IMR-90 (cell line): ENCODE measurements around the gene AP1S1. TPM values are rescaled to one million over a fixed set of nuclear protein-coding genes. Genes with fewer than 3 reads are reported as not detected.

Experiments used
- ATAC-seq: fragments of 200-7000 bp; cut with Tn5 transposase; 2 replicates; pipeline ENCODE4 v1.9.1; 2020; ENCODE audit warnings: low read depth, mild to moderate bottlenecking, moderate library complexity
- BruUV-seq: library from RNA; stranded (reverse); fragments of 400-500 nt; replicated peaks from 2 replicates; lab custom pipeline; 2021; lab: Mats Ljungman, UMichigan
- CTCF ChIA-PET: fragments of 300-600 bp; formaldehyde crosslinking; extraction: SDS; loops from one replicate; lab custom pipeline; 2021; ENCODE audit warnings: antibody characterized with exemption; lab: Yijun Ruan, JAX
- POLR2A ChIA-PET: fragments of 300-600 bp; sonication (Branson Sonifier 250); formaldehyde crosslinking; loops from one replicate; lab custom pipeline; 2022; ENCODE audit warnings: antibody characterized with exemption; ENCODE audit not compliant: unreplicated experiment; lab: Charles Lee
- DNase-seq: peaks from one replicate; pipeline ENCODE4 v3.0.0; 2013
- H2AFZ ChIP-seq: replicated peaks from 2 replicates; pipeline ENCODE3; 2013; ENCODE audit warnings: low read length, mild to moderate bottlenecking; ENCODE audit not compliant: poor library complexity
- H2AK5ac ChIP-seq: 2 replicates; pipeline ENCODE4 v1.6.1; 2013; ENCODE audit warnings: low read depth, low read length, inconsistent platforms
- H2AK9ac ChIP-seq: replicated peaks from 2 replicates; pipeline ENCODE3; 2013; ENCODE audit warnings: mild to moderate bottlenecking, low read depth, low read length, moderate library complexity; ENCODE audit not compliant: poor library complexity
- H2BK120ac ChIP-seq: 2 replicates; pipeline ENCODE4 v1.6.1; 2013; ENCODE audit warnings: low read depth, low read length, inconsistent platforms
- H2BK15ac ChIP-seq: 3 replicates; pipeline ENCODE4 v1.6.1; 2013; ENCODE audit warnings: low read depth, low read length, inconsistent platforms
- H2BK20ac ChIP-seq: 2 replicates; pipeline ENCODE4 v1.6.1; 2013; ENCODE audit warnings: low read depth, mild to moderate bottlenecking, inconsistent platforms, low read length, moderate library complexity
- H2BK5ac ChIP-seq: 2 replicates; pipeline ENCODE4 v1.6.1; 2013; ENCODE audit warnings: mild to moderate bottlenecking, low read depth, low read length, inconsistent platforms; ENCODE audit not compliant: poor library complexity, severe bottlenecking
- H3K14ac ChIP-seq: replicated peaks from 2 replicates; pipeline ENCODE4 v1.6.1; 2013; ENCODE audit warnings: low read depth, low read length, inconsistent platforms
- H3K18ac ChIP-seq: 2 replicates; pipeline ENCODE4 v1.6.1; 2013; ENCODE audit warnings: low read depth, low read length, control low read depth
- H3K23ac ChIP-seq: 2 replicates; pipeline ENCODE4 v1.6.1; 2013; ENCODE audit warnings: low read depth, low read length, inconsistent platforms
- H3K27ac ChIP-seq: 2 replicates; pipeline ENCODE4 v1.5.1; 2013; ENCODE audit warnings: mild to moderate bottlenecking, control low read depth, low read length; ENCODE audit not compliant: insufficient read depth
- H3K27me3 ChIP-seq: 2 replicates; pipeline ENCODE4 v1.6.1; 2013; ENCODE audit warnings: low read length; ENCODE audit not compliant: control insufficient read depth, insufficient read depth
- H3K36me3 ChIP-seq: 2 replicates; pipeline ENCODE4 v1.6.1; 2013; ENCODE audit warnings: low read length, mixed read lengths; ENCODE audit not compliant: control insufficient read depth, insufficient read depth
- H3K4ac ChIP-seq: 2 replicates; pipeline ENCODE4 v1.6.1; 2013; ENCODE audit warnings: low read depth, low read length, inconsistent platforms
- H3K4me1 ChIP-seq: 2 replicates; pipeline ENCODE4 v1.6.1; 2013; ENCODE audit warnings: low read length, mixed read lengths; ENCODE audit not compliant: control insufficient read depth, insufficient read depth
- H3K4me2 ChIP-seq: 2 replicates; pipeline ENCODE4 v1.6.1; 2013; ENCODE audit warnings: low read depth, mild to moderate bottlenecking, control low read depth, low read length, moderate library complexity
- H3K4me3 ChIP-seq: 2 replicates; pipeline ENCODE4 v1.5.1; 2013; ENCODE audit warnings: low read depth, mild to moderate bottlenecking, control low read depth, low read length, moderate library complexity; ENCODE audit not compliant: insufficient read depth
- H3K56ac ChIP-seq: 2 replicates; pipeline ENCODE4 v1.6.1; 2013; ENCODE audit warnings: low read length, inconsistent platforms; ENCODE audit not compliant: insufficient read depth; ENCODE audit errors: extremely low read depth
- H3K79me1 ChIP-seq, 2 experiments: 2 replicates each; pipeline ENCODE4 v1.6.1; 2013; ENCODE audit warnings: low read length in 2 of 2, inconsistent platforms in 1 of 2, low read depth in 1 of 2
- H3K9ac ChIP-seq: 2 replicates; pipeline ENCODE4 v1.6.1; 2013; ENCODE audit warnings: low read depth, low read length, control low read depth
- H3K9me1 ChIP-seq: 2 replicates; pipeline ENCODE4 v1.6.1; 2013; ENCODE audit warnings: low read length, inconsistent platforms; ENCODE audit not compliant: insufficient read depth
- H3K9me3 ChIP-seq: 2 replicates; pipeline ENCODE4 v1.6.1; 2013; ENCODE audit warnings: low read length; ENCODE audit not compliant: control insufficient read depth, insufficient read depth
- H4K20me1 ChIP-seq: 2 replicates; pipeline ENCODE4 v1.6.1; 2013; ENCODE audit warnings: low read length, inconsistent platforms; ENCODE audit not compliant: insufficient read depth
- H4K5ac ChIP-seq: 2 replicates; pipeline ENCODE4 v1.6.1; 2013; ENCODE audit warnings: mild to moderate bottlenecking, low read depth, low read length, control low read depth
- H4K8ac ChIP-seq, 2 experiments: 2 replicates each; pipeline ENCODE4 v1.6.1; 2013; ENCODE audit warnings: low read depth in 2 of 2, low read length in 2 of 2, control low read depth in 1 of 2, inconsistent platforms in 1 of 2
- H4K91ac ChIP-seq: 2 replicates; pipeline ENCODE4 v1.6.1; 2013; ENCODE audit warnings: low read depth, low read length, inconsistent platforms; ENCODE audit not compliant: insufficient read depth
- MAZ ChIP-seq: IDR thresholded peaks from 2 replicates; pipeline ENCODE4 v1.6.1; 2012; ENCODE audit warnings: low read depth, mild to moderate bottlenecking, low read length, improper control_type of control experiment, moderate library complexity, borderline replicate concordance
- RAD21 ChIP-seq: IDR thresholded peaks from 2 replicates; pipeline ENCODE4 v1.6.1; 2012; ENCODE audit warnings: low read length, improper control_type of control experiment
- WGBS, 2 experiments: methylation state at CpG; one replicate each; pipeline versions ENCODE4 v1.1.5 to v1.1.7; 2013; ENCODE audit warnings: missing lambda C conversion rate in 2 of 2; ENCODE audit not compliant: insufficient read length in 1 of 2; ENCODE audit errors: extremely low coverage in 2 of 2; 5-methylcytosine and 5-hydroxymethylcytosine counted together
- dilution Hi-C: fragments of 300-500 bp; cut with HindIII; formaldehyde crosslinking; loops from one replicate; pipeline ENCODE4 v1.14.3; 2018; ENCODE audit warnings: low sequenced_read_pairs; ENCODE audit not compliant: unreplicated experiment
- in situ Hi-C: fragments of 300-500 bp; cut with MboI; formaldehyde crosslinking; loops from 3 replicates; pipeline ENCODE4 v1.14.3; 2019; ENCODE audit warnings: low sequenced_read_pairs, inconsistent platforms, mixed read lengths
- intact Hi-C: fragments of 100-400 bp; cut with micrococcal nuclease; formaldehyde crosslinking; loops from 2 replicates; pipeline ENCODE4 v1.10.0; 2022
- polyA plus RNA-seq, 3 experiments: library from polyadenylated mRNA; depleted of rRNA; stranded (reverse); fragments of >200 nt; gene quantifications; 2 replicates each; pipeline ENCODE4 v1.2.3, GENCODE V29; 2012; ENCODE audit warnings: low replicate concordance in 1 of 3
- total RNA-seq: library from RNA; depleted of rRNA; stranded (reverse); fragments of >200 nt; gene quantifications from 2 replicates; pipeline ENCODE4 v1.2.3, GENCODE V29; 2012
- TF ChIP-seq, protein P1 (sequence below): conservative IDR thresholded peaks from 2 replicates; pipeline ENCODE4 v1.5.1; 2012; ENCODE audit warnings: mild to moderate bottlenecking, low read depth, low read length, improper control_type of control experiment

Gene AP1S1
- total and polyA plus RNA-seq, 2 of the 4 experiments (the other 2 are of a cell fraction) = 187 to 295 TPM

DNA sequence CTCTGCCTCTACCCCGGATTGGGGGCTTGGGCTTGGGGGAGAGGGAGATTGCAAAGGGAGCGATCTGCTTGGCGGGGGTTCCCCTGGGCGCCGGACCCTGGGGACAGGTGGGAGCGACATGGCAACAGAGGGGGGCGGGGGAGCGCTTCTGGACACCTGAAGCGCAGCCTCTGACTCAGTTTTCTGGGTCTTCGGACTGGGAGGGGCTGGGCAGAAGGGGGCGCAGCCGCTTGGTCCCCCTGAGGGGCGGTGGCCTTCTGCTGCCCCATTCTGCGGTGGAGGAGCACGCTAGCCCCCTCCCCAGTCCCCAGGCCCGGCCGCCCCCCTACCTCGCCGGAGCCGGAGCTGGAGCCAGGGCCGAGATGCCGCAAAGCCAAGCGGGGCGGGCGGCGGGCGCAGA, 25.4 kb downstream of the AP1S1 start:
- Histone ChIP-seq H3K23ac (no peak overlapping the region), H3K9me1 (no peaks in the 10 kb centered on the region; the same call in 1 of the 2 replicates), H2AK9ac (no peak overlapping the region), H2BK15ac (no peak overlapping the region), H3K27me3 (peaks cover 56% of the 10 kb centered on the region), H2BK20ac (no peak overlapping the region), H4K20me1 (no peaks in the 10 kb centered on the region; the same call in 1 of the 2 replicates), H3K79me1 (no peaks in the 10 kb centered on the region), H2AFZ (no peak overlapping the region), H3K36me3 (no peaks in the 10 kb centered on the region), H3K27ac (no peak overlapping the region), H2BK5ac (no peak overlapping the region), H3K4ac (no peak overlapping the region), H3K4me1 (no peaks in the 10 kb centered on the region; the same call in 1 of the 2 replicates), H4K91ac (no peak overlapping the region), H3K9ac (no peak overlapping the region), H2BK120ac (no peak overlapping the region), H4K5ac (no peak overlapping the region), H3K9me3 (0 out of 2 replicates have a peak, but pooled peaks cover 2% of the 10 kb centered on the region), H3K14ac (no peak overlapping the region), H3K56ac (no peak overlapping the region), H3K18ac (no peak overlapping the region), H2AK5ac (no peak overlapping the region), H3K4me2 (no peak overlapping the region), H4K8ac (no peak overlapping the region), H3K4me3 (no peak overlapping the region)
- intact Hi-C loops = no loop called here
- no peak for DNase-seq
- WGBS, 2 experiments = 4% methylated on average over 22 of the region's 27 CpGs; no CpG with 5 or more reads in 1 of the 2 experiments
- POLR2A ChIA-PET = no interaction called here
- TF ChIP-seq MAZ (no peak), RAD21 (no peak)
- TF ChIP-seq, protein P1, sequence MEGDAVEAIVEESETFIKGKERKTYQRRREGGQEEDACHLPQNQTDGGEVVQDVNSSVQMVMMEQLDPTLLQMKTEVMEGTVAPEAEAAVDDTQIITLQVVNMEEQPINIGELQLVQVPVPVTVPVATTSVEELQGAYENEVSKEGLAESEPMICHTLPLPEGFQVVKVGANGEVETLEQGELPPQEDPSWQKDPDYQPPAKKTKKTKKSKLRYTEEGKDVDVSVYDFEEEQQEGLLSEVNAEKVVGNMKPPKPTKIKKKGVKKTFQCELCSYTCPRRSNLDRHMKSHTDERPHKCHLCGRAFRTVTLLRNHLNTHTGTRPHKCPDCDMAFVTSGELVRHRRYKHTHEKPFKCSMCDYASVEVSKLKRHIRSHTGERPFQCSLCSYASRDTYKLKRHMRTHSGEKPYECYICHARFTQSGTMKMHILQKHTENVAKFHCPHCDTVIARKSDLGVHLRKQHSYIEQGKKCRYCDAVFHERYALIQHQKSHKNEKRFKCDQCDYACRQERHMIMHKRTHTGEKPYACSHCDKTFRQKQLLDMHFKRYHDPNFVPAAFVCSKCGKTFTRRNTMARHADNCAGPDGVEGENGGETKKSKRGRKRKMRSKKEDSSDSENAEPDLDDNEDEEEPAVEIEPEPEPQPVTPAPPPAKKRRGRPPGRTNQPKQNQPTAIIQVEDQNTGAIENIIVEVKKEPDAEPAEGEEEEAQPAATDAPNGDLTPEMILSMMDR = no peak
- dilution Hi-C loops = no loop called here
- BruUV-seq = no TSS peak
- no peak for ATAC-seq
- CTCF ChIA-PET = no interaction called here
- in situ Hi-C loops = no loop called here
